ENCODE data around the gene CFAP45.

The CFAP45 gene

DNA sequence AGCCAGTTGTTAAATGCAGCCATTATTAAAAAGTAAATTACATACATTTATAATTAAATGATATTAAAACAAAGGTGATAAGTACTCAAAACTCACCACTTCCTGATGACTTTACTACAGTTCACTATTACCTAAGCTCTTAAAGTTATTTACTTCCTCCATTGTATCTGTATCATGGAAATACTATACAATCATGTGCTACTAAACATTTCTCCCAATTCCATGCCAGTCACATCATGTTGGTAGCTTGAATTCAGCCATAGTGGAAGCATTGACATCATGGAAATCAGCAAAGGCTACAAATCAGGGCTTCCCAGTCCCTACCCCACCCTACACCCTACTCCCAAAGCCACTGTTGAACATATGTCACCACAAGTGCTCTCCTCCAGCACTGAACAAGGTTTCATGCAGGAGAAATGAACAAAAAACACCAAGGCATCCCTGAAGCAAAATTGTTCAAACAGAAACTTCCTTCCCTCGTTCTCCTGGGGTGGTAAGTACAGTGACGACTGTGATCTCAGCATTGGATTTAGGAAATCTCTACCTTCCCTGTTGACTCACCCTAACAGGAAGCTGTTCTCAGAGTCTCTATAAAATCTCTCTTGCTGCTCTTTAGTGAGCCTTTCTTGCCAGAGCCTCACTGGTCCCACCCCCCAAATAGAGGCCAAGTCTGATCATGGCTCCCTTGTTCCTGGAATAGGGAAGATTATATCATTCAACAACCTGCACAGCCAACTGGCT lies 50.2 kb downstream of the CFAP45 start:
- no peak for DNase-seq

- no peak for DNase-seq
These were observed 51.6 kb downstream of the CFAP45 start for GRCh38 chr1:159848326-159848725.

GRCh38 chr1:159847231-159847630 lies 52.7 kb downstream of the CFAP45 start:
- DNase-seq, result no peak

DNA sequence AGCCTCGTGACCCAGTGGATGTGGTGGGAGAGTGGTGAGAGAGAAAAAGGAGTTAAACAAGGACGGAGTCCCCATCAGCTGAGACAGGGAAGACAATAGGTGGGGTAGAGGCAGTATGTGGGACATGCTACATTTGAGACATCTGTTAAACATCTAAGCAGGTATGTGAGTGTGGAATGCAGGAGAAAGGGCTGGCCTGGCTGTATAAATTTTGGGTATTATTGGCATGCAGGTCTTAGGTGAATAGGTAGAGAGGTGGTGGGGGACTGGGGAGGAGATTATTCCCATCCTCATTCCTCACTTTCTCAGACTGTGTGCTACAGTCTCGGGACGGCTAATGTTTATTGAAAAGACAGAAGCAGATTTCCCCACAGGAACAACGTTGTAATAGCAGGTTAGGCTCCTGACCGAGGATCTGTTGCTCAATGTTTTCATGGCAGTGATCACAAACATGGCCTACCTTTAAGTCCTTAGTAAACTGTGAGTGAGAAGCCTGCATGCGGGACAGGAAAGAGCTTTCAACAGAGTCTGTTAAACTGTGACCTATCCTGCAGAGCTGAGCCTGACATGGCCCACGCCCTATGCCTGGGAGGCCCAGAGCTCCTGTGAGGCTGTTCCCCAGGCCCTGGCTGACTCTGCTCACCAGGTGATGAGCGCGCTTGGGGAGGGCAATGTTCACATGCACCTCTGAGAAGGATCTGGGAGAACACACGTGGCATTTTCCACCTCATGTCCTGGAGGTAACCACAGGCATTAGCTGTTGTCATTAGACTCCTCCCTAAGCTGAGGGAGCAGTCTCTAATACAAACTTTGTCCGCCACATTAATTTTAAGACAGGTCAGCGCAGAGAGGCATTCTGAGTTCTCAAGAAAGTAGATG lies 54.0 kb downstream of the CFAP45 start:
- DNase-seq, result no peak

- no peak for DNase-seq
These were observed 56.5 kb downstream of the CFAP45 start for GRCh38 chr1:159843459-159843858.

DNA sequence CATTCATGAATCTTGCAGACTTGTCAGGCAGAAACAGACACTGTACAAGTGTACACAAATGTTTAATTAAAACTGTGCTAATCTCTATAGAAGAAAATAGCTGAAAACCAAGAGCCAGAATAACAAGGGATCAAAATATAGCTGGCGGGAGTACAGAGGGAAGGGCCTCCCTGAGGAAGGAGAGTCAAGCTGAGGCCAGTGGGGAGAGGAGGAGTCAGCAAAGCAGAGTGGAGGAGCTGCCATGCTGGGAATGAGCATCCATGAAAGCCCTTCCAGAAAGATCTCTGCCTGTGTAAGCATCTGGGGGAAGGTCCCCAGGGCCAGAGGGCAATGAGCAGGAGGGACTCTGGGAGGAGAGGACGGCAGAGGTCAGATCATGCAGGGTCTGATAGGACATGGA lies 58.2 kb downstream of the CFAP45 start:
- DNase-seq, result no peak

GRCh38 chr1:159839116-159839849 lies 60.7 kb downstream of the CFAP45 start:
- no peak for DNase-seq

- DNase-seq, result no peak
These were observed 61.2 kb downstream of the CFAP45 start for GRCh38 chr1:159838715-159839114.

- no peak for DNase-seq
These were observed 64.0 kb downstream of the CFAP45 start for GRCh38 chr1:159835862-159836525.

- no peak for DNase-seq
These were observed 64.6 kb downstream of the CFAP45 start for GRCh38 chr1:159835356-159835755.

GRCh38 chr1:159832309-159832708 lies 67.7 kb downstream of the CFAP45 start:
- DNase-seq, result no peak

- no peak for DNase-seq
These were observed 68.4 kb downstream of the CFAP45 start for GRCh38 chr1:159831412-159832141.

DNA sequence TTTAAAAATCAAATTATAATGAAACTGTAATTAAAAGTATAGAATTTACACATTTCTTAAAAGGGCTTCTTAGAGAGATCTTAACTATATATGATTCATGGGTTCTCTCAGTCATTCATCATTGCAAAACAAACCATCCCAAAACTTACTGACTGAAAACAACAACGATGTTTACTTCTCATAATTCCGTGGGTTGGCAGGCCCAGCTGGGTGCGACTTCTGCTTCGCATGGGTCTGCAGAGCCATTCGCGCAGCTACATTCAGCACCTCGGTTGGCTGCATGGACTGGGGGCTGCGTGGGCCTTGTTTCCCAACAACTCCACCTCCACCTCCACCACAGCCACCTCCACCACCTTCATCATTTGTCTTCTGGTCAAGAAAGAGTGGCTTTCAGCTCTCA lies 69.2 kb downstream of the CFAP45 start:
- DNase-seq, result no peak

GRCh38 chr1:159829822-159830465 lies 70.0 kb downstream of the CFAP45 start:
- no peak for DNase-seq

GRCh38 chr1:159829273-159829634 lies 70.7 kb downstream of the CFAP45 start:
- no peak for DNase-seq

GRCh38 chr1:159828581-159829272 lies 71.2 kb downstream of the CFAP45 start:
- no peak for DNase-seq

DNA sequence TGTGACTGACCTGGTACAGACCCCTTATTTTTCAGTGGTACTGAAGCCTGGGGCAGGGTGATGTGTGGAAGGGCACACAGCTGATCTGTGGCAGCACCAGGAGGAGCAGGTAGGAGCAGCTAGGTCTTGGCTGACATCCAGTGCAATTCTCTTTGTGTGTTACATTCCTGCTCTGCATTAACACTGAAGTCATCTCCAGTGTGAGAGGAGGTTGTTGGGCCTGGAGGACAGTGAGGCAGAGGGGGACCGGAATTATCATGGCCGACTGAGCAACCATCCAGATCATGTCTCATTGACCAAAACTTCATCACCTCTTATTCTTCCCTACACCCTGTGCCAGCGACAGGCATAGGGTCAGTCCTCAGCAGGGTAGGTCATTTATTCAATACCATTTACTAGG lies 71.8 kb downstream of the CFAP45 start:
- DNase-seq, result no peak

DNA sequence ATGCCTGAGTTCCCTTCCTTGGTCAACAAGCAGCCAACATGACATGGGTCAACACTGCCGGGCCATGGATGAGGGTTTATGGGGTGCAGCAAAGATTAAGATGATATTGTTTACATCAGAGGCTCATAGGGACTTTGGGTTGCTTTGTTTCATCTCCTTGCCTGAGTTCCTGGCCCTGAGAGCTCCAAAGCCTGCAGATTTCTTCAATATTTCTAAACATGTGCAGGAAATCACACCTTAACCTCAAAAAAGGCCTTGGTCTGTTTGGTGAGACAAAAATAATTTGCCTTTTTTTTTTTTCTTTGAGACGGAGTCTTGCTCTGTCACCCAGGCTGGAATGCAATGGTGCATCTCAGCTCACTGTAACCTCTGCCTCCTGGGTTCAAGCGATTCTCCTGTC lies 72.4 kb downstream of the CFAP45 start:
- DNase-seq, result no peak

DNA sequence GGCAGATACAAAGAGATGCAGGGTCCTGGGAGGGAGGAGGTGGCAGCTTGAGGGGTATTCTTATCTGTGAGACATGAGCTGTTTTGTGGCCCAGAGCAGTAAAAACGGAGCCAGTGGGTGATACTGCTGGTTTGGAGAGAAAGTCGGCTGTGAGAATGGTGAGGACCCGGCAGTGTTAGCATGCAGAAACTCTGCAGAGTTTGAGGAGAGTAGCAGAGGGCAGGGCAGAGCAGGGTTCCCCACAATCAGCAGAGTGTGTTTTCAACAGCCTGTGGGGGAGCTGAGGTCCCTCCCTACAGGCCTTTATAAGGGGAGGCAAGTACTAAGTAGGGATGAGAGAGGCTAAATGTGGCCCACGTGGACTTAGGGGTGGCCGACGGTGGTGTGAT lies 72.9 kb downstream of the CFAP45 start:
- no peak for DNase-seq

- peak; percentile 44 to 55 for DNase-seq
These were observed 73.4 kb downstream of the CFAP45 start, which contains the start of gene SLAMF8 for GRCh38 chr1:159826441-159827101. SLAMF8 (plus strand) TSS chr1:159826873; CDS start chr1:159826899, 26 bp downstream.

Measured in stimulated activated CD4-positive, alpha-beta T cell treated with anti-CD3 and anti-CD28 coated beads, Interleukin-2, amount 100 ng/mL, for 24 hours (primary cell).